HG03066 (cell line): ENCODE results near the gene GKN2.

Source experiments
- ATAC-seq: cut with Tn5 transposase; IDR thresholded peaks from one replicate; pipeline ENCODE4 v1.9.1; 2021; ENCODE audit warnings: low read depth; ENCODE audit not compliant: unreplicated experiment

The GKN2 gene

GRCh38 chr2:68952887-68953521 is at the start of gene GKN2:
GKN2 (minus strand) TSS chr2:68952893; CDS start chr2:68952861, 32 bp downstream.
- ATAC-seq = no peak

GRCh38 chr2:69001879-69002278 is 49.2 kb upstream of the GKN2 start:
- ATAC-seq = no peak

GRCh38 chr2:68997401-68997800 is 44.7 kb upstream of the GKN2 start:
- ATAC-seq = no peak

- no peak for ATAC-seq
Measured at GRCh38 chr2:68995916-68996315, 43.2 kb upstream of the GKN2 start.

GRCh38 chr2:68994864-68995263 is 42.2 kb upstream of the GKN2 start:
- no peak for ATAC-seq

GRCh38 chr2:68993660-68994059 is 41.0 kb upstream of the GKN2 start:
- ATAC-seq = no peak

GRCh38 chr2:68992933-68993332 is 40.2 kb upstream of the GKN2 start:
- no peak for ATAC-seq

GRCh38 chr2:68992341-68992740 is 39.6 kb upstream of the GKN2 start:
- no peak for ATAC-seq

- ATAC-seq = no peak
Measured at GRCh38 chr2:68989035-68989434, 36.3 kb upstream of the GKN2 start.

GRCh38 chr2:68987021-68987503 is 34.4 kb upstream of the GKN2 start:
- no peak for ATAC-seq

- ATAC-seq = no peak
Measured at GRCh38 chr2:68980956-68981355, 28.3 kb upstream of the GKN2 start.

GRCh38 chr2:68978098-68978497 is 25.4 kb upstream of the GKN2 start:
- ATAC-seq = no peak

- ATAC-seq = no peak
Measured at GRCh38 chr2:68977453-68977852, 24.8 kb upstream of the GKN2 start.

GRCh38 chr2:68975844-68976243 is 23.2 kb upstream of the GKN2 start:
- ATAC-seq = no peak

GRCh38 chr2:68974946-68975665 is 22.4 kb upstream of the GKN2 start:
- ATAC-seq = no peak

- ATAC-seq = no peak
Measured at GRCh38 chr2:68974251-68974650, 21.6 kb upstream of the GKN2 start, which contains the start of gene GKN1. GKN1 (plus strand) TSS chr2:68974636; CDS start chr2:68974678, 42 bp downstream.

GRCh38 chr2:68971591-68972231 is 19.0 kb upstream of the GKN2 start:
- no peak for ATAC-seq

GRCh38 chr2:68970566-68971265 is 18.0 kb upstream of the GKN2 start:
- no peak for ATAC-seq

GRCh38 chr2:68969736-68970490 is 17.2 kb upstream of the GKN2 start:
- ATAC-seq = no peak

- no peak for ATAC-seq
Measured at GRCh38 chr2:68968221-68968620, 15.5 kb upstream of the GKN2 start.
